ENCODE results near the gene DUOX2. TPM values are rescaled to one million over a fixed set of nuclear protein-coding genes. Genes with fewer than 3 reads are reported as not detected.

DUOX2 gene
- total RNA-seq, 1 donor from 2014 or later: not detected

DNA sequence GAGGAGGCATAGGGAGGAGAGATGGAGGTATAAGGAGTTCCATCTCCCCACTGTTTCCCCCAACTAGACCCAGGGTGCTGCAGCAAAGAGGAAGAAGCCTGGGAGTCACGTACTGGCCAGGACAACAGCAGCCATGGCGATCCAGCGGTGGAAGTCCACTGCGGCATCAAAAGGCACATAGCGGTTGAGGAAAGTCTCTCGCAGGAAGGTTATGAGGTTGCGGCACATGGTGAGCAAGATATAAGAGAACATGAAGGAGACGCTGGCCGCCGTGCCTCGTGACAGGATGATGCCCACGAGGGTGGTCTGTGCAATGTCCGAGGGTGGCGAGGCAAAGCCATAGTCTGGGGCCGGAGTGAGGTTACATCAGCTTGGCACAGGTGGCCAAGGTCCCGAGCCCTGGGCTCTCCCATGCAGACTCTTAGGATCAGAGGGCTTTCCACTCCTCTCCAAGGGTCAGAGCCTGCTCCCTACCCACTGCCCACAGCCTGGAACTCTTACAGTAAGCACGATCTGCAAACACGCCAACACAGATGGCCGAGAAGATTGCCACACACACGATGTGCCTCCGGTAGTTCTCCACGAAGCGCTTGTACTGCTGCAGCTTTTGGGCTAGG is 14.3 kb downstream of the DUOX2 start:
- Mint-ChIP-seq H3K27ac (ENCODE audit: unreplicated experiment) (no peak overlapping the region), H3K36me3 (ENCODE audit: unreplicated experiment) (no peaks in the 10 kb centered on the region), H3K4me3 (ENCODE audit: unreplicated experiment) (no peak overlapping the region), H3K4me1 (ENCODE audit: unreplicated experiment) (no peaks in the 10 kb centered on the region), H3K27me3 (ENCODE audit: unreplicated experiment) (peaks cover 21% of the 10 kb centered on the region), H3K9me3 (ENCODE audit: unreplicated experiment) (no peaks in the 10 kb centered on the region)
- no peak for DNase-seq (ENCODE audit: extremely low spot score, unreplicated experiment)
- TF ChIP-seq, protein P1, sequence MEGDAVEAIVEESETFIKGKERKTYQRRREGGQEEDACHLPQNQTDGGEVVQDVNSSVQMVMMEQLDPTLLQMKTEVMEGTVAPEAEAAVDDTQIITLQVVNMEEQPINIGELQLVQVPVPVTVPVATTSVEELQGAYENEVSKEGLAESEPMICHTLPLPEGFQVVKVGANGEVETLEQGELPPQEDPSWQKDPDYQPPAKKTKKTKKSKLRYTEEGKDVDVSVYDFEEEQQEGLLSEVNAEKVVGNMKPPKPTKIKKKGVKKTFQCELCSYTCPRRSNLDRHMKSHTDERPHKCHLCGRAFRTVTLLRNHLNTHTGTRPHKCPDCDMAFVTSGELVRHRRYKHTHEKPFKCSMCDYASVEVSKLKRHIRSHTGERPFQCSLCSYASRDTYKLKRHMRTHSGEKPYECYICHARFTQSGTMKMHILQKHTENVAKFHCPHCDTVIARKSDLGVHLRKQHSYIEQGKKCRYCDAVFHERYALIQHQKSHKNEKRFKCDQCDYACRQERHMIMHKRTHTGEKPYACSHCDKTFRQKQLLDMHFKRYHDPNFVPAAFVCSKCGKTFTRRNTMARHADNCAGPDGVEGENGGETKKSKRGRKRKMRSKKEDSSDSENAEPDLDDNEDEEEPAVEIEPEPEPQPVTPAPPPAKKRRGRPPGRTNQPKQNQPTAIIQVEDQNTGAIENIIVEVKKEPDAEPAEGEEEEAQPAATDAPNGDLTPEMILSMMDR (IDR thresholded peaks at IDR 0.05): no peak

DNA sequence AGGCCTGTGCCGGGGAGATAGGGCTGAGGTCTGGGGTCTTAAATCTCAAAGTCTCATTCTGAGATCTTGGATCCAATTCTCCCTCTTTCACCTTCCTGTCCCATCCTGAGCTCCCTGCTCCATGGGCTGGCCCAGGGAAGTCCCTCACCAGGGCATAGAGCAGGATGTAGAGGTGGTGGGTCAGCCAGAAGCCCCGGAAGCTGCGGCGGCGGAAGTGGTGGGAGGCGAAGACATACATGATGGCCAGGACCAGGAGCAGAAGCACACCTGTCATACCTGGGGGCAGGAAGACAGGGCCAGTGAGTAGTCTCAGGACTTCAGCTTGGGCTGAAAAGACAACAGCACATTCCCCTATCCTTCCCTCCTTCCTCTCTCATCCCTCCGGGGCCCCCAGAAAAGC is 16.5 kb downstream of the DUOX2 start:
- Mint-ChIP-seq H3K4me1 (ENCODE audit: unreplicated experiment) (no peaks in the 10 kb centered on the region), H3K4me3 (ENCODE audit: unreplicated experiment) (no peak overlapping the region), H3K36me3 (ENCODE audit: unreplicated experiment) (no peaks in the 10 kb centered on the region), H3K27ac (ENCODE audit: unreplicated experiment) (no peak overlapping the region), H3K9me3 (ENCODE audit: unreplicated experiment) (no peaks in the 10 kb centered on the region), H3K27me3 (ENCODE audit: unreplicated experiment) (peaks cover 20% of the 10 kb centered on the region)
- DNase-seq (ENCODE audit: extremely low spot score, unreplicated experiment): no peak
- TF ChIP-seq, protein P1 (IDR thresholded peaks at IDR 0.05): no peak

DNA sequence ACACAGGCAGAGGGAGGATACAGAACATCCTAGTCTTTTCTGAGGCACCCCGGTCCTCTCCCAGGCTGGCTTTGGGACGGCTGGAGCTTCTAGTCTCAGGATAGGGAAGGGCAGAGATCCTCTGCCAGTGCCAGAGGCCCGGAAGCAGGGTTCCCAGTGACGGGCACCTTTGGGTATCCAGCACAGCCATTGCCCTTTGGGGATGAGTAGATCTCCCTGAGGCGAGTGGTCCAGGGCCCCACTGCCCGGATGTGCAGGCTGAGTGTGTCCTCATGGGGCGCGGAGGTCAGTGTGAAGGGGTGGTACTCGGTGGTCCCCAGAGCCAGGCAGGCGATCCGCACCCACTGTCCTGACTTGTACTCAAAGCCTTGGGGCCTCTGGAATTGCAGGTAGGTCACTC is 18.3 kb downstream of the DUOX2 start:
- Mint-ChIP-seq H3K27me3 (ENCODE audit: unreplicated experiment) (peaks cover 31% of the 10 kb centered on the region), H3K4me1 (ENCODE audit: unreplicated experiment) (no peaks in the 10 kb centered on the region), H3K27ac (ENCODE audit: unreplicated experiment) (no peak overlapping the region), H3K9me3 (ENCODE audit: unreplicated experiment) (no peaks in the 10 kb centered on the region), H3K36me3 (ENCODE audit: unreplicated experiment) (no peaks in the 10 kb centered on the region), H3K4me3 (ENCODE audit: unreplicated experiment) (no peak overlapping the region)
- TF ChIP-seq, protein P1 (IDR thresholded peaks at IDR 0.05): no peak
- no peak for DNase-seq (ENCODE audit: extremely low spot score, unreplicated experiment)

DNA sequence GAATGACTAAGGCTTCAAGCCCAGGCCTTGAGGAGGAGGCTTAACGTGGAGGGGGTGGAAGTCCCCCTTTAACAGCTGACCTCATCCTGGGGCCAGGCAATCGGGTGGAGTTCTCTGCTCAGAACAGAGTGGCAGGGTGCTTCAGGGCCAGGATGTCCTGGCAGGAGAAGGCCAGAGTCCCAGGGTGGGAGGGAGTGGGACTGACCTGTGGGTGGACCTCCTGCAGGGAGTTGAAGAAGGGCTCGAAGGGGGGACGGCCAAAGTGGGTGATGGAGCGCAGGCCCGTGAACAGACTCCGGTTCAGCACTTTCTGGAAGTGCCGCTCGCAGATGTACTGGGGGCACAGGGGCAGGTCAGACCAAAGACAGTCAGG is 19.6 kb downstream of the DUOX2 start:
- no peak overlapping the region for H3K27ac Mint-ChIP-seq (ENCODE audit: unreplicated experiment)
- H3K36me3 Mint-ChIP-seq (ENCODE audit: unreplicated experiment): no peaks in the 10 kb centered on the region
- no peak overlapping the region for H3K4me3 Mint-ChIP-seq (ENCODE audit: unreplicated experiment)
- DNase-seq (ENCODE audit: extremely low spot score, unreplicated experiment): no peak
- TF ChIP-seq, protein P1 (IDR thresholded peaks at IDR 0.05): no peak
- no peaks in the 10 kb centered on the region for H3K4me1 Mint-ChIP-seq (ENCODE audit: unreplicated experiment)
- peaks cover 39% of the 10 kb centered on the region for H3K27me3 Mint-ChIP-seq (ENCODE audit: unreplicated experiment)
- H3K9me3 Mint-ChIP-seq (ENCODE audit: unreplicated experiment): no peaks in the 10 kb centered on the region

DNA sequence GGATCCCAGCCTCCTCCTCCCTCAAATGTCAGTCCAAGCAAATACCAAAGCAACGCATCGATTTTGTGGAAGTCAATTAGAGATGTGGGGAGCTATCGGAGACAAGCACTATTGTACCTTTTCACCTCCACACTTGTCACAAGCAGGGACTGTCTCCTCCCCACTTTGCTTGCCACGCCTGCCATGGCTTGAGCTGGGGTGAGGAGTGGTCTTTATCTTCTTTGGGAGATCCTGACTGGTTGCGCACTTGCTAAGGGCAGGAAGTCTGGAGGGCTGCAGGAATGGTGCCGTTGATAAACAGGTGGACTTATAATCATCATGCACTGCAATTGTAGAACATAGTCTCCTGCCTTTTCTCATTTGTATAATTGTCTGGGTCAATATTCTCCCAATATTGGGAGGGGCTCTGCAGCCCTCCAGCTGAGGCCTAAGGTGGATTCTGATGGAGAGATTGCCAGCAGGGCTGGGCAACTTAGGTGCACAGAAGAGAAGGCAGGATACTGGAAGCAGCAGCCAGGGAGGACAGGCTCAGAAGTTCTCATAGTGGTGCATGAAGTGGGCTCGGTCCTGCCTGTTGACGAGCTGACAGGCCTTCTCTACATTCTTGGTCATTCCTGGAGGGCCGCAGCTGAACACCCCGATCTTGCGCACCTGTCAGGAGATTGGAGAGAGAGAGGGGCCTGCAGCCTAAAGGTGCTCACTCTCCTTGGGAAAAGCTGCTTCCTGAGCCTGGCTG is 20.2 kb downstream of the DUOX2 start:
- DNase-seq (ENCODE audit: extremely low spot score, unreplicated experiment): no peak
- H3K27me3 Mint-ChIP-seq (ENCODE audit: unreplicated experiment): peaks cover 41% of the 10 kb centered on the region
- H3K4me3 Mint-ChIP-seq (ENCODE audit: unreplicated experiment): no peak overlapping the region
- no peaks in the 10 kb centered on the region for H3K36me3 Mint-ChIP-seq (ENCODE audit: unreplicated experiment)
- no peak overlapping the region for H3K27ac Mint-ChIP-seq (ENCODE audit: unreplicated experiment)
- H3K4me1 Mint-ChIP-seq (ENCODE audit: unreplicated experiment): no peaks in the 10 kb centered on the region
- TF ChIP-seq, protein P1 (IDR thresholded peaks at IDR 0.05): no peak
- no peaks in the 10 kb centered on the region for H3K9me3 Mint-ChIP-seq (ENCODE audit: unreplicated experiment)

All from osteocyte (in vitro differentiated cells).